SU-DHL-6 (cell line): ENCODE results near the gene CXCL8.

ENCODE experiments used
- H2AFZ ChIP-seq: fragments of 200-600 bp; sonication (generic); 2 replicates; pipeline ENCODE4 v1.6.1; 2014; ENCODE audit warnings: low read depth, mild to moderate bottlenecking, moderate library complexity, mixed read lengths, antibody characterized with exemption, low read length; ENCODE audit not compliant: severe bottlenecking
- H3F3A ChIP-seq: fragments of 200-600 bp; shearing (Covaris generic); 2 replicates; pipeline ENCODE4 v1.6.0; 2016; ENCODE audit warnings: antibody characterized with exemption, mild to moderate bottlenecking; ENCODE audit not compliant: insufficient read depth
- H3K27ac ChIP-seq: fragments of 200-600 bp; sonication (generic); 2 replicates; pipeline ENCODE4 v1.5.1; 2016; ENCODE audit warnings: low read depth, mild to moderate bottlenecking, low read length, moderate library complexity, mixed read lengths
- H3K27me3 ChIP-seq: fragments of 200-600 bp; sonication (generic), shearing (Covaris generic); 2 replicates; pipeline ENCODE4 v1.6.0; 2014; ENCODE audit warnings: mild to moderate bottlenecking, low read length
- H3K36me3 ChIP-seq: fragments of 200-600 bp; sonication (generic); 2 replicates; pipeline ENCODE4 v1.6.1; 2014; ENCODE audit warnings: mild to moderate bottlenecking, low read length, mixed read lengths
- H3K4me2 ChIP-seq: fragments of 300-600, 200-600 bp; shearing (Covaris generic), sonication (generic); 2 replicates; pipeline ENCODE4 v1.6.0; 2014; ENCODE audit warnings: low read length, low read depth, mild to moderate bottlenecking; ENCODE audit not compliant: poor library complexity, severe bottlenecking
- H3K4me3 ChIP-seq: fragments of 200-600 bp; sonication (generic); 2 replicates; pipeline ENCODE4 v1.5.1; 2014; ENCODE audit warnings: antibody characterized with exemption, low read length, mild to moderate bottlenecking, mixed read lengths; ENCODE audit not compliant: insufficient read depth, poor library complexity, severe bottlenecking
- H3K79me2 ChIP-seq: fragments of 200-600 bp; sonication (generic); 2 replicates; pipeline ENCODE4 v1.6.1; 2014; ENCODE audit warnings: mild to moderate bottlenecking, low read length, moderate library complexity; ENCODE audit not compliant: insufficient read depth
- H3K9ac ChIP-seq: fragments of 200-600 bp; sonication (generic); 2 replicates; pipeline ENCODE4 v1.7.0; 2014; ENCODE audit warnings: mild to moderate bottlenecking, low read length
- H3K9me2 ChIP-seq: fragments of 200-600 bp; sonication (generic); replicated peaks from 2 replicates; pipeline ENCODE4 v1.6.1; 2014; ENCODE audit warnings: low read length; ENCODE audit not compliant: insufficient read depth
- H3K9me3 ChIP-seq: fragments of 200-600 bp; sonication (generic); 2 replicates; pipeline ENCODE4 v1.6.1; 2014; ENCODE audit warnings: low read length, mixed read lengths; ENCODE audit not compliant: insufficient read depth
- H4K20me1 ChIP-seq: fragments of 200-600 bp; sonication (generic); 2 replicates; pipeline ENCODE4 v1.6.1; 2014; ENCODE audit warnings: low read depth, mild to moderate bottlenecking, antibody characterized with exemption, low read length, moderate library complexity, mixed read lengths
- EZH2phosphoT487 ChIP-seq: fragments of 200-600 bp; sonication (generic), shearing (Covaris generic); conservative IDR thresholded peaks from 2 replicates; pipeline ENCODE4 v1.6.1; 2018; ENCODE audit warnings: mild to moderate bottlenecking, antibody characterized with exemption, low read length, moderate library complexity, mixed read lengths
- TF ChIP-seq, protein P1 (sequence below): fragments of 200-600 bp; sonication (generic); IDR thresholded peaks from one replicate; pipeline ENCODE4 v1.5.1; 2017; ENCODE audit warnings: antibody characterized with exemption, mild to moderate bottlenecking, low read length, moderate library complexity; ENCODE audit not compliant: insufficient read depth, poor library complexity, severe bottlenecking

The CXCL8 gene

DNA sequence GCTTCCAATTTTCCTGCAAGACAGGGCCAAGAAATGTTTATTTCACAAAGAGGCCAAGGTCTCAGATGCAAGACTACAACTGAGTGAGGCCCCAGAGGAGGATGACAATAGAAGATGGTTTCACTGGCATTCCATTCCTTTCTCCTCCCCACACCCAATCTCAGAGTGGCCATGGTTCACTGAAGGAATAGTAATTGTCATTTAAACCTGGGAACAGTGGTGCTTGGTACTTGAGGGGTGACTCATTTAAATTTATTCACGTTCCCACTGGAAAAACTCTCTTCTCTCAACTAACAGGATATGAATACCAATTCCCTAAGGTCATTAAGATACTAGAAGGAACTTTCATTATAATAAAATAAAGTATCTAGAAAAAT, 35.3 kb upstream of the CXCL8 start:
- no peaks in the 10 kb centered on the region for H3K27me3 ChIP-seq
- no peak overlapping the region for H3K4me2 ChIP-seq
- no peaks in the 10 kb centered on the region for H3F3A ChIP-seq
- no peaks in the 10 kb centered on the region for H4K20me1 ChIP-seq
- H3K4me3 ChIP-seq = no peak overlapping the region
- H3K36me3 ChIP-seq = no peaks in the 10 kb centered on the region
- H3K27ac ChIP-seq = no peak overlapping the region
- TF ChIP-seq, protein P1, sequence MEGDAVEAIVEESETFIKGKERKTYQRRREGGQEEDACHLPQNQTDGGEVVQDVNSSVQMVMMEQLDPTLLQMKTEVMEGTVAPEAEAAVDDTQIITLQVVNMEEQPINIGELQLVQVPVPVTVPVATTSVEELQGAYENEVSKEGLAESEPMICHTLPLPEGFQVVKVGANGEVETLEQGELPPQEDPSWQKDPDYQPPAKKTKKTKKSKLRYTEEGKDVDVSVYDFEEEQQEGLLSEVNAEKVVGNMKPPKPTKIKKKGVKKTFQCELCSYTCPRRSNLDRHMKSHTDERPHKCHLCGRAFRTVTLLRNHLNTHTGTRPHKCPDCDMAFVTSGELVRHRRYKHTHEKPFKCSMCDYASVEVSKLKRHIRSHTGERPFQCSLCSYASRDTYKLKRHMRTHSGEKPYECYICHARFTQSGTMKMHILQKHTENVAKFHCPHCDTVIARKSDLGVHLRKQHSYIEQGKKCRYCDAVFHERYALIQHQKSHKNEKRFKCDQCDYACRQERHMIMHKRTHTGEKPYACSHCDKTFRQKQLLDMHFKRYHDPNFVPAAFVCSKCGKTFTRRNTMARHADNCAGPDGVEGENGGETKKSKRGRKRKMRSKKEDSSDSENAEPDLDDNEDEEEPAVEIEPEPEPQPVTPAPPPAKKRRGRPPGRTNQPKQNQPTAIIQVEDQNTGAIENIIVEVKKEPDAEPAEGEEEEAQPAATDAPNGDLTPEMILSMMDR = no peak
- TF ChIP-seq EZH2phosphoT487 = no peak
- H2AFZ ChIP-seq = no peak overlapping the region
- no peaks in the 10 kb centered on the region for H3K9me3 ChIP-seq
- no peak overlapping the region for H3K9ac ChIP-seq
- no peaks in the 10 kb centered on the region for H3K9me2 ChIP-seq
- H3K79me2 ChIP-seq = no peaks in the 10 kb centered on the region

DNA sequence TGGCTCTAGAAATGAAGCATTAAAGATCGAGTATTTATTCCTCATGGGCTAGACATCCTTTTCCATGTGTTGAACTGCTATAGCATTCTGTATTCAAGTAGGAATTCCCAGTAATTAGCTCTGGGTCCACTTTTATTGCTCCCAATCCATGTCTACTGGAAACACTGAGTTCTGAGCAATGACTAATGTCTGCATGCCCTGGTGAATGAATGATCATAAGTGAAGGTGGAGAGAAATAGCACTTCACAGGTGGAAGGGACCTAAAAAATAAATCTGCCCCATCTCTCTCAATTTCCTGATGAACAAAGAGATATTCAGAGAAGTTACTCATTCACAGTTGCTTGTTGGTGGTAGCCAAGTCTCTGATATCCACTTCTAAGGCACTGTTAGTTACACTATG, 34.6 kb upstream of the CXCL8 start:
- H3K36me3 ChIP-seq = no peaks in the 10 kb centered on the region
- no peaks in the 10 kb centered on the region for H4K20me1 ChIP-seq
- no peak overlapping the region for H3K4me3 ChIP-seq
- H3K9me3 ChIP-seq = no peaks in the 10 kb centered on the region
- no peak overlapping the region for H3K27ac ChIP-seq
- H3F3A ChIP-seq = no peaks in the 10 kb centered on the region
- H3K27me3 ChIP-seq = no peaks in the 10 kb centered on the region
- H3K79me2 ChIP-seq = no peaks in the 10 kb centered on the region
- H2AFZ ChIP-seq = no peak overlapping the region
- H3K9ac ChIP-seq = no peak overlapping the region
- no peak for TF ChIP-seq EZH2phosphoT487
- TF ChIP-seq, protein P1 = no peak
- no peaks in the 10 kb centered on the region for H3K9me2 ChIP-seq
- H3K4me2 ChIP-seq = no peak overlapping the region

DNA sequence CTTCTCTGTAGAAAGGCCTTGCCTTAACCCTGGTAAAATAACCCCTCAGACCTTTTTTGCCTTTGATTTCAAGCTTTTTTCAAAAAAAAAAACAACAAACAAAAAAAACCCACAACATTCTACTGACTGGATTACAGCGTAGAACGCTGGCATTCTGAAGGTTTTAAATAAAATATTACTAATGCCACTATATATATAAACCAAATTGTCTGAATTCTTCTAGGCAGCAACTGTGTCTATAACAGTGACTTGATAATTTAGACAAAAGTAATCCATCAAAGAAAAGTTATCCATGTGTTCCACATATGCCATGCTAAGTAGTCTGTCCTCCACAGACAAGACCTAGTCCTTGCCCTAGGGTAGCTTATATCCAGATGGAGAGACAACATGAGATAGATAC, 33.6 kb upstream of the CXCL8 start:
- H3K27me3 ChIP-seq = no peaks in the 10 kb centered on the region
- H3K79me2 ChIP-seq = no peaks in the 10 kb centered on the region
- H3K9me3 ChIP-seq = no peaks in the 10 kb centered on the region
- TF ChIP-seq EZH2phosphoT487 = no peak
- TF ChIP-seq, protein P1 = no peak
- no peak overlapping the region for H3K4me3 ChIP-seq
- no peaks in the 10 kb centered on the region for H4K20me1 ChIP-seq
- H3K27ac ChIP-seq = no peak overlapping the region
- H3K9ac ChIP-seq = no peak overlapping the region
- H3K9me2 ChIP-seq = no peaks in the 10 kb centered on the region
- no peak overlapping the region for H3K4me2 ChIP-seq
- H3K36me3 ChIP-seq = no peaks in the 10 kb centered on the region
- H3F3A ChIP-seq = no peaks in the 10 kb centered on the region
- H2AFZ ChIP-seq = no peak overlapping the region

DNA sequence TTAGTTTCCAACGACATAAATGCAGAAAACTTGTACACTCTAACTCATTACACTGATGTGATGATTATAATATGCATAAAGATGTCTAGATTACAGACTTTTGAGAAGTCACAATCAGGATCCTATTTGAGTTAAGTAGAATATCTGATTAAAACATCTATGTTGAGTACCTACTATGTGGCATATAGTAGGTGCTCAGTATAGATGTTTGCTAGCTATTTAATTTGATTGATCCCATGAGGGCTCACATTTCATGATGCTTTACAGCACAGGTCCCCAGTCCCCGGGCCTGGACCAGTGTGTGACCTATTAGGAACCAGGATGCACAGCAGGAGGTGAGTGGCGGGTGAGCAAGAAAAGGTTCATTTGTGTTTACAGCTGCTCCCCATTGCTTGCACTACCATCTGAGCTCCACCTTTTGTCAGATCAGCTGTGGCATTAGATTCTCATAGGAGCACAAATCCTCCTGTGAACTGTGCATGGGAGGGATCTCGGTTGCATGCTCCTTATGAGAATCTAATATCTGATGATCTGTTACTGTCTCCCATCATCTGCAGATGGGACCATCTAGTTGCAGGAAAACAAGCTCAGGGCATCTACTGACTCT, 33.0 kb upstream of the CXCL8 start:
- TF ChIP-seq, protein P1 = no peak
- TF ChIP-seq EZH2phosphoT487 = no peak
- Histone ChIP-seq H2AFZ (no peak overlapping the region), H3F3A (no peaks in the 10 kb centered on the region), H4K20me1 (no peaks in the 10 kb centered on the region), H3K4me2 (no peak overlapping the region), H3K27ac (no peak overlapping the region), H3K36me3 (no peaks in the 10 kb centered on the region), H3K9me3 (no peaks in the 10 kb centered on the region), H3K79me2 (no peaks in the 10 kb centered on the region), H3K9ac (no peak overlapping the region), H3K27me3 (no peaks in the 10 kb centered on the region), H3K9me2 (no peaks in the 10 kb centered on the region), H3K4me3 (no peak overlapping the region)
